Esophagus squamous epithelium (tissue), 5 donors: ENCODE data around the gene CIAO3. TPM values are rescaled to one million over a fixed set of nuclear protein-coding genes. Genes with fewer than 3 reads are reported as not detected.

Experiments used
- DNase-seq: peaks from one replicate; lab custom pipeline; 2025; lab: John Stamatoyannopoulos, UW
- H3K27ac ChIP-seq, 4 donors: fragments of 200-600 bp; sonication (generic); one replicate each; pipeline ENCODE4 v1.5.1; 2016 to 2019; ENCODE audit warnings: mild to moderate bottlenecking in 1 of 4
- H3K27me3 ChIP-seq, 4 donors: fragments of 200-600 bp; sonication (generic); 1 replicate in 3 of 4; 2 replicates in 1 of 4; pipeline versions ENCODE4 v1.5.1 to v1.6.0; 2017 to 2021; ENCODE audit warnings: antibody characterized with exemption in 1 of 4
- H3K36me3 ChIP-seq, 3 donors: fragments of 200-600 bp; sonication (generic); one replicate each; pipeline ENCODE4 v1.5.1; 2016 to 2019
- H3K4me1 ChIP-seq, 3 donors: fragments of 200-600 bp; sonication (generic); one replicate each; pipeline ENCODE4 v1.5.1; 2017 to 2019
- H3K4me3 ChIP-seq, 4 donors: fragments of 200-600 bp; sonication (generic); 1 replicate in 3 of 4; 2 replicates in 1 of 4; pipeline ENCODE4 v1.5.1; 2016 to 2019; ENCODE audit warnings: mild to moderate bottlenecking in 2 of 4, moderate library complexity in 1 of 4
- H3K9me3 ChIP-seq, 3 donors: fragments of 200-600 bp; sonication (generic); one replicate each; pipeline ENCODE4 v1.5.1; 2016 to 2019
- POLR2A ChIP-seq, 4 donors: fragments of 450-650 bp; IDR thresholded peaks; one replicate each; pipeline ENCODE4 v1.6.1; 2017; ENCODE audit warnings: antibody characterized with exemption in 4 of 4, mild to moderate bottlenecking in 4 of 4, moderate library complexity in 3 of 4
- WGBS, 2 donors: methylation state at CpG; one replicate each; pipeline ENCODE4 v1.1.5; 2018; 5-methylcytosine and 5-hydroxymethylcytosine counted together
- intact Hi-C: fragments of 100-400 bp; cut with DNase I; formaldehyde crosslinking; loops from one replicate; pipeline ENCODE4 v1.15.0; 2022
- total RNA-seq, 4 donors: library from RNA; depleted of rRNA; stranded (reverse); fragments of >200 nt; gene quantifications; one replicate each; pipeline ENCODE4 v1.1.0, GENCODE V29; 2016
- TF ChIP-seq, protein P1 (sequence below), 6 experiments: fragments of 450-650 bp in 4 of 6; fragments of 200-600 bp in 2 of 6; sonication (generic) in 2 of 6; IDR thresholded peaks; one replicate each; pipeline ENCODE4 v1.5.1; 2016 to 2019; ENCODE audit warnings: antibody characterized with exemption in 6 of 6, mild to moderate bottlenecking in 4 of 6, moderate library complexity in 4 of 6
- donor health status: DM: yes; HTN: yes; CAD: no.

Gene CIAO3
- total RNA-seq, 4 donors from 2014 or later: 29.7 to 34.5 (median 33.2) TPM

DNA sequence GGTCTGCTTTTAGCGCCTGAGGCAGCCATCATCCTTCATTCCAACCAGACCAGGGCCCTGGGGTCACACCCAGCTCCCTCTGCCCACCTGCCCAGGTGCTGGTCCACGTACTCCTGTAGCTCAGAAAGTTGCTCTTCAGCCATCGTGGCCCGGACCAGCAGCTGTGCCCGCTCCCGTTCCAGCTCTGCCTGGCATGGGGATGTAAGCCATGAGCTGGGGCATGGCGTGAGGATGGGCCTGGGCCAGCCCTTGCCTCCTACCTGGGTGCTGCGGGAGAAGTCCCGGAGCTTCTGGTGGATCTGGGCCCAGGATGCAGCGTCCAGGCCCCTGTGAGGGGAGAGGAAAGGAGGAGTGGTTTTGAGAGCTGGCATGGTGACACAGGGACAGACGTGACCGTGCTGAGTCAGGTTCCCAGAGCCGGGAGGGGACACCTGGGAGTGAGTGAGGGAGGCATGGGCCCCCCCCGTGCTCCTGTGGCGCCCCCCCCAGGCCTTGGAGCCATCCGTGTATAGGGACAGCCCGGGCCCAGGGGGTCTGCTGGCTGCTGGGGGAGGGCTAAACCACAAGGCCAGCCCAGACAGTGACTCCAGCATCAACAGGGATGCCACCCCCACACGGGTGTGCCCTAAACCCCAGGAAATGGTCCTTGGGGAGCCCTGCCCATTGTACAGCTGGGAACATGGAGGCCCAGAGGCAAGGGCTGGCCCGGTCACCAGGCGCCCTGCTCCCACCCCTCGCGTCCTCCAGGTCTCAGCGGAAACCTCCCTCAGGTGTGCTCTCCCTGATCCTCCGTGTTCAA lies 17.8 kb downstream of the CIAO3 start:
- peaks cover 32 to 58% (median 35%) of the 10 kb centered on the region in 3 donors for H3K4me1 ChIP-seq
- intact Hi-C loops: no loop called here
- WGBS, 2 donors: 81% methylated on average over 6 of the region's 24 CpGs; no CpG with 5 or more reads in 1 of the 2 donors

GRCh38 chr16:721765-722540 lies 18.8 kb downstream of the CIAO3 start:
- Histone ChIP-seq H3K4me1 (peaks cover 22 to 53% (median 24%) of the 10 kb centered on the region in 3 donors), H3K36me3 (no peaks in the 10 kb centered on the region), H3K27me3 (peaks cover 0 to 38% (median 1%) of the 10 kb centered on the region in 4 donors), H3K9me3 (no peaks in the 10 kb centered on the region), H3K4me3 (peak overlapping the region; percentile 59 to 87 (median 72)), H3K27ac (peak overlapping the region in 3 of 4 donors; percentile 80 to 90 (median 88))
- WGBS, 2 donors: 55% methylated on average over 13 of the region's 51 CpGs; no CpG with 5 or more reads in 1 of the 2 donors
- no peak for TF ChIP-seq POLR2A (IDR thresholded peaks at IDR 0.05)
- TF ChIP-seq, protein P1, sequence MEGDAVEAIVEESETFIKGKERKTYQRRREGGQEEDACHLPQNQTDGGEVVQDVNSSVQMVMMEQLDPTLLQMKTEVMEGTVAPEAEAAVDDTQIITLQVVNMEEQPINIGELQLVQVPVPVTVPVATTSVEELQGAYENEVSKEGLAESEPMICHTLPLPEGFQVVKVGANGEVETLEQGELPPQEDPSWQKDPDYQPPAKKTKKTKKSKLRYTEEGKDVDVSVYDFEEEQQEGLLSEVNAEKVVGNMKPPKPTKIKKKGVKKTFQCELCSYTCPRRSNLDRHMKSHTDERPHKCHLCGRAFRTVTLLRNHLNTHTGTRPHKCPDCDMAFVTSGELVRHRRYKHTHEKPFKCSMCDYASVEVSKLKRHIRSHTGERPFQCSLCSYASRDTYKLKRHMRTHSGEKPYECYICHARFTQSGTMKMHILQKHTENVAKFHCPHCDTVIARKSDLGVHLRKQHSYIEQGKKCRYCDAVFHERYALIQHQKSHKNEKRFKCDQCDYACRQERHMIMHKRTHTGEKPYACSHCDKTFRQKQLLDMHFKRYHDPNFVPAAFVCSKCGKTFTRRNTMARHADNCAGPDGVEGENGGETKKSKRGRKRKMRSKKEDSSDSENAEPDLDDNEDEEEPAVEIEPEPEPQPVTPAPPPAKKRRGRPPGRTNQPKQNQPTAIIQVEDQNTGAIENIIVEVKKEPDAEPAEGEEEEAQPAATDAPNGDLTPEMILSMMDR (IDR thresholded peaks at IDR 0.05): no peak
- intact Hi-C loops: no loop called here
- no peak for DNase-seq

More for the DNA sequence above, 17.8 kb downstream of the CIAO3 start:
- Histone ChIP-seq H3K9me3 (no peaks in the 10 kb centered on the region), H3K27ac (no peak overlapping the region), H3K27me3 (peaks cover 0 to 38% (median 1%) of the 10 kb centered on the region in 4 donors), H3K4me3 (no peak overlapping the region), H3K36me3 (no peaks in the 10 kb centered on the region)
- TF ChIP-seq, protein P1 (IDR thresholded peaks at IDR 0.05): no peak
- no peak for TF ChIP-seq POLR2A (IDR thresholded peaks at IDR 0.05)
- no peak for DNase-seq

DNA sequence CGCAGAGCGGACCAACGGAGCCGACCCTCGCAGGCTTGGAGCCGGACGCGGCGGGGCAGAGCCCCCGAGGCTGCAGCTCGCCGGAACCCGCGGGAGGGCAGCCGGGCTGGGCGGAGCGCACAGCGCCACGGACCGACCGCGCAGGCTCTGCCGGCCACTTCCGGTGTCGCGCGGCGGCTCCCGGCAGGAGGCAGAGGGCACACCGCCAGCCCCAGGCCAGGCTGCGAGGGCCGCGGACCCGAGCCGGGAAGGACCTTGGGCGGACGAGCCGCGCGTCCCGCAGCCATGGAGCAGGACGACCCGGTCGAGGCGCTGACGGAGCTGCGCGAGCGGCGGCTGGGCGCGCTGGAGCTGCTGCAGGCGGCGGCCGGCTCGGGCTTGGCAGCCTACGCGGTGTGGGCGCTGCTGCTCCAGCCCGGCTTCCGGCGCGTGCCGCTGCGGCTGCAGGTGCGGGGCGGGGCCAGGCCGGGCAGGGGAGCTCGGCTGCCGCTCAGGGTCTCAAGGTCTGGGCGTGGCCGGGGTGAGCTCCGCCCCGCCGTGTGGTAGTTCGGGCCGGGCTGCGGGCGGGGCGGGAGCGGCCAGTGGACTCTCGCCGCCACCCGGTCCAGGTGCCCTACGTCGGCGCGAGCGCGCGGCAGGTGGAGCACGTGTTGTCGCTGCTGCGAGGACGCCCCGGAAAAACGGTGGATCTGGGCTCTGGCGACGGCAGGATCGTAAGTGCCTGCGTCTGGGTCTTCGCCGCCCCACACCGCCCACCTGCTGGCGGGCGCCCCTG lies 19.6 kb downstream of the CIAO3 start, which contains the start of gene ANTKMT:
TSS of gene ANTKMT (plus strand) at position 157 of the 775 bp plus-strand sequence. CDS start at position 286, 129 bp downstream.
- Histone ChIP-seq H3K4me1 (peaks cover 22 to 53% (median 23%) of the 10 kb centered on the region in 3 donors), H3K9me3 (no peaks in the 10 kb centered on the region), H3K27me3 (peaks cover 0 to 38% (median 3%) of the 10 kb centered on the region in 4 donors), H3K27ac (peak within 1 kb of the TSS; percentile 78 to 90 (median 84)), H3K36me3 (no peaks in the 10 kb centered on the region), H3K4me3 (peak within 1 kb of the TSS; percentile 59 to 87 (median 72))
- no CpG with 5 or more reads among the region's 106 CpGs for WGBS, 2 donors
- TF ChIP-seq POLR2A (IDR thresholded peaks at IDR 0.05): peak in 3 of 4 donors; percentile 42 to 71 (median 66)
- TF ChIP-seq, protein P1 (IDR thresholded peaks at IDR 0.05): peak in 4 of 6 experiments; percentile 10 to 48 (median 24)
- intact Hi-C loops: no loop called here
- no peak for DNase-seq

GRCh38 chr16:720447-720989 lies 20.3 kb downstream of the CIAO3 start:
- TF ChIP-seq, protein P1 (IDR thresholded peaks at IDR 0.05): no peak
- TF ChIP-seq POLR2A (IDR thresholded peaks at IDR 0.05): no peak
- no peaks in the 10 kb centered on the region for H3K36me3 ChIP-seq
- H3K9me3 ChIP-seq: no peaks in the 10 kb centered on the region
- intact Hi-C loops: no loop called here
- no peak for DNase-seq
- peaks cover 27 to 55% (median 30%) of the 10 kb centered on the region in 3 donors for H3K4me1 ChIP-seq
- 0% methylated on average over 2 of the region's 38 CpGs for WGBS, 2 donors
- H3K27ac ChIP-seq: peak overlapping the region; percentile 78 to 90 (median 84)
- H3K4me3 ChIP-seq: peak overlapping the region; percentile 59 to 87 (median 72)
- H3K27me3 ChIP-seq: peaks cover 0 to 38% (median 6%) of the 10 kb centered on the region in 4 donors
